HepG2 (cell line): ENCODE data around the gene ANXA10.

Source experiments
- CTCF ChIP-seq: sonication (generic); formaldehyde crosslinking; IDR thresholded peaks from 2 replicates; pipeline ENCODE4 v1.5.0; 2020; ENCODE audit warnings: mild to moderate bottlenecking, missing genetic modification reagents, moderate library complexity
- ELF4 ChIP-seq: sonication (generic); formaldehyde crosslinking; IDR thresholded peaks from 2 replicates; pipeline ENCODE4 v1.5.0; 2020; ENCODE audit warnings: missing genetic modification reagents, mild to moderate bottlenecking, moderate library complexity, borderline replicate concordance
- REST ChIP-seq, 2 experiments: IDR thresholded peaks; 2 replicates each; pipeline ENCODE4 v1.6.1; 2011 to 2012; ENCODE audit warnings: low read length in 2 of 2, borderline replicate concordance in 1 of 2, low read depth in 1 of 2, mild to moderate bottlenecking in 1 of 2, moderate library complexity in 1 of 2
- SALL2 ChIP-seq: sonication (generic); formaldehyde crosslinking; IDR thresholded peaks from 2 replicates; pipeline ENCODE4 v1.8.1; 2023; ENCODE audit warnings: mild to moderate bottlenecking, missing genetic modification reagents, inconsistent platforms

- TF ChIP-seq SALL2 = no peak
- no peak for TF ChIP-seq ELF4
- TF ChIP-seq CTCF (CRISPR knock-in tag) = no peak
- TF ChIP-seq REST (IDR thresholded peaks at IDR 0.05; ENCODE audit: borderline replicate concordance in 1 of 2, low read depth in 1 of 2, low read length in 2 of 2) = no peak
Observed at GRCh38 chr4:168119890-168120289, 27.6 kb downstream of the ANXA10 start.
